Activated CD4-positive, alpha-beta T cell treated with anti-CD3 and anti-CD28 coated beads, Interleukin-2, Interleukin-6, amounts not matched to agents 100 ng/mL and 50 ng/mL, durations not matched to agents 16 hours and 8 hours (primary cell): ENCODE data around the gene PKDCC.
"Not testable (repeated sequence)": the region's sequence is repeated elsewhere in the genome, so short reads cannot be mapped to it uniquely, and the experiment has no call there.

ENCODE experiments used
- DNase-seq: peaks from one replicate; pipeline ENCODE4 v3.0.0-alpha.2; 2020

PKDCC gene

GRCh38 chr2:42030829-42031228 lies 17.0 kb upstream of the PKDCC start:
- DNase-seq: no peak

- DNase-seq: no peak
Observed at GRCh38 chr2:42031281-42032223, 16.3 kb upstream of the PKDCC start.

- DNase-seq: no peak
Observed at GRCh38 chr2:42032224-42032620, 15.6 kb upstream of the PKDCC start.

GRCh38 chr2:42032745-42033144 lies 15.1 kb upstream of the PKDCC start:
- DNase-seq: no peak

- not testable (repeated sequence) for DNase-seq
Observed at GRCh38 chr2:42034096-42034495, 13.7 kb upstream of the PKDCC start.

- no peak for DNase-seq
Observed at GRCh38 chr2:42035241-42035640, 12.6 kb upstream of the PKDCC start.

GRCh38 chr2:42036413-42036812 lies 11.4 kb upstream of the PKDCC start:
- no peak for DNase-seq

GRCh38 chr2:42036940-42037339 lies 10.9 kb upstream of the PKDCC start:
- DNase-seq: no peak

GRCh38 chr2:42040643-42041278 lies 7.1 kb upstream of the PKDCC start:
- no peak for DNase-seq

GRCh38 chr2:42041377-42042127 lies 6.3 kb upstream of the PKDCC start:
- no peak for DNase-seq

- DNase-seq: no peak
Observed at GRCh38 chr2:42042631-42043355, 5.0 kb upstream of the PKDCC start.

GRCh38 chr2:42043789-42044394 lies 3.9 kb upstream of the PKDCC start:
- no peak for DNase-seq

GRCh38 chr2:42044939-42045338 lies 2.9 kb upstream of the PKDCC start:
- DNase-seq: no peak

- no peak for DNase-seq
Observed at GRCh38 chr2:42045352-42045751, 2.5 kb upstream of the PKDCC start.

- DNase-seq: no peak
Observed at GRCh38 chr2:42045848-42046748, 1.7 kb upstream of the PKDCC start.

- DNase-seq: no peak
Observed at GRCh38 chr2:42046819-42047487, 868 bp upstream of the PKDCC start.

- DNase-seq: no peak
Observed at GRCh38 chr2:42048299-42049220, 739 bp downstream of the PKDCC start.

GRCh38 chr2:42049221-42050009 lies 1.6 kb downstream of the PKDCC start:
- DNase-seq: no peak
